Large intestine (tissue), 3 donors: Measurements from ENCODE around the gene APBA1. TPM values are rescaled to one million over a fixed set of nuclear protein-coding genes. Genes with fewer than 3 reads are reported as not detected.

Experiments
- DNase-seq, 2 donors: peaks; one replicate each; pipeline versions ENCODE4 v3.0.0 to v3.0.0-alpha.2; 2013
- H3K27ac ChIP-seq: one replicate; pipeline ENCODE4 v1.5.1; 2013; ENCODE audit warnings: low read length
- H3K27me3 ChIP-seq: 2 replicates; pipeline ENCODE4 v1.6.1; 2013; ENCODE audit warnings: low read length; ENCODE audit not compliant: control insufficient read depth, insufficient read depth
- H3K36me3 ChIP-seq: 2 replicates; pipeline ENCODE4 v1.6.1; 2013; ENCODE audit warnings: low read length; ENCODE audit not compliant: control insufficient read depth, insufficient read depth
- H3K4me1 ChIP-seq: one replicate; pipeline ENCODE4 v1.6.1; 2013; ENCODE audit warnings: low read length; ENCODE audit not compliant: control insufficient read depth, insufficient read depth
- H3K4me3 ChIP-seq: one replicate; pipeline ENCODE4 v1.5.1; 2013; ENCODE audit warnings: low read length
- H3K9me3 ChIP-seq: one replicate; pipeline ENCODE4 v1.6.1; 2013; ENCODE audit warnings: mild to moderate bottlenecking, low read depth, low read length, moderate library complexity; ENCODE audit not compliant: control insufficient read depth
- WGBS: methylation state at CpG from one replicate; pipeline ENCODE4 v1.1.5; 2013; ENCODE audit warnings: low lambda C conversion rate; ENCODE audit not compliant: insufficient coverage; 5-methylcytosine and 5-hydroxymethylcytosine counted together
- polyA plus RNA-seq: library from polyadenylated mRNA; unstranded; fragments of 120-200 nt; gene quantifications from one replicate; pipeline ENCODE4 v1.2.1, GENCODE V29; 2013

APBA1 gene
- polyA plus RNA-seq, 1 donor = 7.4 TPM

GRCh38 chr9:69391946-69392345 lies 280.2 kb downstream of the APBA1 start:
- Histone ChIP-seq H3K9me3 (no peaks in the 10 kb centered on the region), H3K4me1 (no peaks in the 10 kb centered on the region), H3K27me3 (peaks cover 2% of the 10 kb centered on the region), H3K36me3 (no peaks in the 10 kb centered on the region), H3K27ac (no peak overlapping the region), H3K4me3 (no peak overlapping the region)
- WGBS = no CpG with 5 or more reads among the region's 7 CpGs
- DNase-seq = no peak

- WGBS = no CpG with 5 or more reads among the region's 11 CpGs
These were observed 280.7 kb downstream of the APBA1 start for GRCh38 chr9:69391487-69391886.

DNA sequence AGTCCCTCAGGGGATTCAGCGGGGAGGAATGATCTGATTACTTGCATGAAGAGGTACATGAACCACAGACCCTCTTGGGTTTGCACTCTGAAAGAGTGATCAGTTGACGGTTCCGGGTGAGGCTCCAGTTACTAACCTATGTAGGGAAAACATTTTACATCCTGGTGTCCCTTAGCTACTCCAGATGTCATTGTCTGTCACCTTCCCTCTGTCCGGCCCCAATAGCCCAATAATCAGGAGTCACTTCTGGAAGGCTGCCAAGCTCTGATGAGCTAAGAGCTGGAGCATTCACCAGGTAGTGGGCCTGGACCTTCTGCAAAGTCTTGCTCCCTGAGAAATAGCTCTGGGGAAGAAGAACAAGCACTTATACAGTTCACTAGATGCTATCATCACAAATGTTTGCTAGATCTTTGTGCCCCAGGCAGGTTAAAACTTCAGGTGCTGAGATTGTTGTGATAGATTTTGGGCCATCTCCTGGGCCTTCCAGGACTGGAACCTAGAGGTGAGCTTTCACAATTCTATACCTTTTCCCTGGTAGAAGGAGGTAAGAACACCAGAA lies 282.7 kb downstream of the APBA1 start:
- DNase-seq = no peak
- no peak overlapping the region for H3K27ac ChIP-seq
- no CpG with 5 or more reads among the region's 4 CpGs for WGBS

More at GRCh38 chr9:69391487-69391886, 280.7 kb downstream of the APBA1 start:
- no peaks in the 10 kb centered on the region for H3K36me3 ChIP-seq
- no peak for DNase-seq
- H3K27ac ChIP-seq = no peak overlapping the region
- H3K9me3 ChIP-seq = no peaks in the 10 kb centered on the region
- H3K4me3 ChIP-seq = no peak overlapping the region
- H3K4me1 ChIP-seq = no peaks in the 10 kb centered on the region
- peaks cover 2% of the 10 kb centered on the region for H3K27me3 ChIP-seq

DNA sequence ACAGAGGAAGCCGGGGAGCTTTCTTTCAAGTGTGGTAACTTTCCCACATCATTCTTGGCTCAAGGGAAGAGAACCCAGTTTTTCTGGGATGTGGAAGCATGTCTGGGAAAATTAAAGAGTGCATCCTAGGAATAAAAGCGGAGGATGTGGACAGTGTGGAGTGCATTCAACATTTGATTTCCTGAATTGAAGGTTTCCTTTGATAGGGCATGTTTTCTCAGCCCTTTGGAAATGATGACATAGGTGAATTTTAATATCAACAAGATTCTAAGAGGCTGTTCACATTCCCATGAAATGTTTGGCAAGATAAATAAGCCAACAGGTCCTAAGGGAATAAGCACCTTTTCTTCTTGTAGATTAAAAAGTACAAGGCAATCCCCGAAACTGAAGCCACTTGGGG lies 283.6 kb downstream of the APBA1 start:
- H3K36me3 ChIP-seq = no peaks in the 10 kb centered on the region
- peaks cover 4% of the 10 kb centered on the region for H3K27me3 ChIP-seq
- DNase-seq = no peak
- H3K4me3 ChIP-seq = no peak overlapping the region
- no CpG with 5 or more reads among the region's 3 CpGs for WGBS
- no peaks in the 10 kb centered on the region for H3K9me3 ChIP-seq
- H3K4me1 ChIP-seq = no peaks in the 10 kb centered on the region
- H3K27ac ChIP-seq = no peak overlapping the region

More for the DNA sequence above, 282.7 kb downstream of the APBA1 start:
- Histone ChIP-seq H3K36me3 (no peaks in the 10 kb centered on the region), H3K4me1 (no peaks in the 10 kb centered on the region), H3K4me3 (no peak overlapping the region), H3K27me3 (peaks cover 2% of the 10 kb centered on the region), H3K9me3 (no peaks in the 10 kb centered on the region)

DNA sequence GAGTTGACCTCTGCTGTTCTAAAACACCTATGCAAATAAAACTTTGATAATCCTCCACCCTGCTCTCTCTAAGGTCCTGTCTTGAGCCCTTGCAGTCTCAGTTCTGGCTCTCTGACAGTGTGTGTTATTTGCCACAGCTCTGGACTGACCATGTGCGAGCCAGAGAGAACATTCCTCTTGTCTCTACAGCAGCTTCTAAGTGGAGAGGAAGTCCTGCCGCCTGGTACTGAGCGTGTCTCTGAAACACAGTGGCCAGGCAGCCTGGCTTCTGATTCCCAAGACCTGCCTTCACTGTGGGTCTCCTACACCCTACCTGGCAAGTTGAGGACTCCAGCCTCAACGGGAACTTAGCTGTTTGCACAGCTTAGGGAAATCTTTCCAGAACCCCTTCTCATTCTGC lies 285.5 kb downstream of the APBA1 start:
- no peaks in the 10 kb centered on the region for H3K4me1 ChIP-seq
- WGBS = no CpG with 5 or more reads among the region's 4 CpGs
- no peak for DNase-seq

DNA sequence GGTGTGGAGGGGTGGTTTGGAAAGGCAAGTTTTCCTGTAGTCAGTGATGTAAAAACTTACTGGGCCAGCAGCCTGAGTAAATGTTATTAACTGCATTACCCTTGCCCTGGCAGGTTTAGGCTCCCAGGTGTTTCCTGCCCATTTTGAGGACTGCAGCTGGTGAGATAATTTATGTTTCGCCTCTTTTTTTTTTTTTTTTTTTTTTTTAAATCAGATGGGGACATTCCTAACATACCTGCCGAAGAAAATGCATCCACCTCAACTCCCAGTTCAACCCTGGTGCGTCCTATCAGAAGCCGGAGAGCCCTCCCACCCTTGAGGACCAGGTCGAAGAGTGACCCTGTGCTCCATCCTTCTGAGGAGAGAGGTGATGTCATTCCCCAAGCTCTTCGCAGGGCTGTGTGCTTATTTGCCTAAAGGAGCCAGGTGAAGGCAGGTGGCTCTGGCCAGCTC lies 286.6 kb downstream of the APBA1 start:
- no peak overlapping the region for H3K27ac ChIP-seq
- DNase-seq = no peak

More for the DNA sequence above, 285.5 kb downstream of the APBA1 start:
- Histone ChIP-seq H3K27ac (no peak overlapping the region), H3K36me3 (no peaks in the 10 kb centered on the region), H3K9me3 (no peaks in the 10 kb centered on the region), H3K27me3 (peaks cover 10% of the 10 kb centered on the region), H3K4me3 (no peak overlapping the region)

GRCh38 chr9:69382135-69382534 lies 290.0 kb downstream of the APBA1 start:
- no peaks in the 10 kb centered on the region for H3K9me3 ChIP-seq
- peak in 1 of 2 donors; percentile 10 for DNase-seq
- no peak overlapping the region for H3K4me3 ChIP-seq
- no peaks in the 10 kb centered on the region for H3K4me1 ChIP-seq
- H3K27ac ChIP-seq = no peak overlapping the region
- WGBS = no CpG with 5 or more reads among the region's 4 CpGs
- peaks cover 8% of the 10 kb centered on the region for H3K27me3 ChIP-seq
- no peaks in the 10 kb centered on the region for H3K36me3 ChIP-seq

More for the DNA sequence above, 286.6 kb downstream of the APBA1 start:
- WGBS = no CpG with 5 or more reads among the region's 6 CpGs
- H3K4me1 ChIP-seq = no peaks in the 10 kb centered on the region
- no peaks in the 10 kb centered on the region for H3K36me3 ChIP-seq
- no peak overlapping the region for H3K4me3 ChIP-seq
- peaks cover 10% of the 10 kb centered on the region for H3K27me3 ChIP-seq
- no peaks in the 10 kb centered on the region for H3K9me3 ChIP-seq

GRCh38 chr9:69380811-69381210 lies 291.4 kb downstream of the APBA1 start:
- H3K4me1 ChIP-seq = no peaks in the 10 kb centered on the region
- DNase-seq = no peak
- H3K27ac ChIP-seq = no peak overlapping the region
- no peaks in the 10 kb centered on the region for H3K9me3 ChIP-seq
- H3K4me3 ChIP-seq = no peak overlapping the region
- H3K27me3 ChIP-seq = peaks cover 8% of the 10 kb centered on the region
- no peaks in the 10 kb centered on the region for H3K36me3 ChIP-seq
- no CpG with 5 or more reads among the region's 3 CpGs for WGBS

DNA sequence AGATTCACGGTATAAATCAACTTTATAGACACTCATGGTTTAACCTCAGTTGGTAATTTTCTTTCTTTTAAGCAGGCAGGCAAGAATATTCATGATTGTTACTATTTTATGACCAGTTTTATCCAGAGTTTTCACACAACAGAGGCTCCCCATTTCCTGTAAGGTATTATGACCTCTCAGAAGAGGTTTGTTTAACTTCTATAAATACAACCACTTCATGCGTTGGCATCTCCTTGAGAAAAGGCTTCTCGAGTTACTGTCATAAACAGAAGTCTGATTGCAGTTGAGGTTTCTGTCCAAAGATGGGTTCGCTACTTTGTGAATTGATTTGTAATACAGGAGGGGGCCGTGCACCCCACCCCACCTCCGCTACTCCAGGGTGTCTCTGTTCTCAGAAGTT lies 291.9 kb downstream of the APBA1 start:
- Histone ChIP-seq H3K4me1 (no peaks in the 10 kb centered on the region), H3K9me3 (no peaks in the 10 kb centered on the region), H3K27ac (no peak overlapping the region), H3K4me3 (no peak overlapping the region), H3K36me3 (no peaks in the 10 kb centered on the region), H3K27me3 (peaks cover 8% of the 10 kb centered on the region)
- no CpG with 5 or more reads among the region's 6 CpGs for WGBS
- no peak for DNase-seq

GRCh38 chr9:69379270-69379982 lies 292.7 kb downstream of the APBA1 start:
- Histone ChIP-seq H3K9me3 (no peaks in the 10 kb centered on the region), H3K27ac (no peak overlapping the region), H3K4me1 (no peaks in the 10 kb centered on the region), H3K4me3 (no peak overlapping the region), H3K27me3 (peaks cover 8% of the 10 kb centered on the region), H3K36me3 (no peaks in the 10 kb centered on the region)
- DNase-seq = no peak
- 100% methylated on average over 3 of the region's 9 CpGs for WGBS

DNA sequence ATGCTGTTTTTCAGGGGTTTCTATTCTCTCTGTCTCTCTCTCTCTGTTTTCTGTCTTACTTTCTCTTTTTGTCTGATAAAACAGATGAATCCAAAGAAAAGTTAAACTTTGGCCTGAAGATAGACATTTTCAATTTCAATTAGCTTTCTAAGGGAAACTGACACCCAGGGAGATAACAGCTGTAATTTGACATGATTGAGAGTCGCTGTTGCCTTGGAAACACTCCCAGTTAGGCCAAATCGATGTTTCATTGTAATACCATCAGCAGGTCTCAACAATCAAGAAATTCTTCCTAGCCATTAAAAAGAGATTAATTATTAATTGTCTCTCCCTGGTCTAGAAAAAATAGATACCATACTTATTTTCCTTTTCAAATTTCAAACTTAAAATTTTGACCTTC lies 294.2 kb downstream of the APBA1 start:
- Histone ChIP-seq H3K27me3 (peaks cover 3% of the 10 kb centered on the region), H3K9me3 (no peaks in the 10 kb centered on the region), H3K4me3 (no peak overlapping the region), H3K4me1 (no peaks in the 10 kb centered on the region), H3K36me3 (no peaks in the 10 kb centered on the region), H3K27ac (no peak overlapping the region)
- DNase-seq = no peak
- 50% methylated on average over 1 of the region's 2 CpGs for WGBS
